OCI-LY3 (cell line): ENCODE results near the gene CFAP74.

Experiments used
- CTCF ChIP-seq: fragments of 200-600, 300-600 bp; sonication (generic); IDR thresholded peaks from 2 replicates; pipeline ENCODE4 v1.5.1; 2014; ENCODE audit warnings: antibody characterized with exemption, low read length, low read depth
- EZH2phosphoT487 ChIP-seq: fragments of 200-600 bp; shearing (Covaris generic); IDR thresholded peaks from 2 replicates; pipeline ENCODE4 v1.6.1; 2018; ENCODE audit warnings: antibody characterized with exemption, mixed run types, low read depth

- TF ChIP-seq CTCF (no peak), EZH2phosphoT487 (no peak)
These were observed 125.6 kb downstream of the CFAP74 start for GRCh38 chr1:1877865-1878436.
